ENCODE results near the gene PCSK5.

DNA sequence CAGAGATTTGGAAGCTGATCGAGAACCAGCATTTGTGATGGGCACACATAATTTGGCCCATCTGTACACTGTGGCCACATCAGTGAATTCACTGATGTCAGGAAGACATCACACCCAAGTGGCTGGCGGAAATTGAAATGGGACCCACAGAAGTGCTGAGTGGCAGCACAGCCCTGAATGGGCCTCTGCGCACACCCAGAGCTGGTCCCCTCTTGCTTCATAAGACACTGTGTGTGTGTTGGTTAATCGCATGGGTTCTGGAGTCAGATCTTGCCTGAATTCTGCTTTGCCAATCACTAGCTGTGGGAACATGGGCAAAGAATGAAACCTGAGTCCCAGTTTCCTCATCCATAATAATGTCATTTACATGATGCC, 72.2 kb downstream of the PCSK5 start:
- TF ChIP-seq ZNF274 (IDR thresholded peaks at IDR 0.05; ENCODE audit: low read depth, low read length) (no peak), YY1 (IDR thresholded peaks at IDR 0.05; ENCODE audit: insufficient read depth, insufficient read length) (no peak)
